Neural progenitor cell (in vitro differentiated cells): Measurements from ENCODE around the gene UQCR11.

ENCODE experiments used
- EZH2 ChIP-seq: fragments of 200-600 bp; sonication (generic); IDR thresholded peaks from 2 replicates; pipeline ENCODE4 v1.6.1; 2017; ENCODE audit warnings: antibody characterized with exemption, mild to moderate bottlenecking, moderate library complexity
- EZH2phosphoT487 ChIP-seq: fragments of 200-600 bp; sonication (generic); IDR thresholded peaks from 2 replicates; pipeline ENCODE4 v1.6.1; 2017; ENCODE audit warnings: antibody characterized with exemption
- TF ChIP-seq, protein P1 (sequence below): fragments of 200-600 bp; sonication (generic); IDR thresholded peaks from 2 replicates; pipeline ENCODE4 v1.5.1; 2017; ENCODE audit warnings: antibody characterized with exemption, mild to moderate bottlenecking

GRCh38 chr19:1592024-1592754 is 13.1 kb downstream of the UQCR11 start:
- TF ChIP-seq, protein P1, sequence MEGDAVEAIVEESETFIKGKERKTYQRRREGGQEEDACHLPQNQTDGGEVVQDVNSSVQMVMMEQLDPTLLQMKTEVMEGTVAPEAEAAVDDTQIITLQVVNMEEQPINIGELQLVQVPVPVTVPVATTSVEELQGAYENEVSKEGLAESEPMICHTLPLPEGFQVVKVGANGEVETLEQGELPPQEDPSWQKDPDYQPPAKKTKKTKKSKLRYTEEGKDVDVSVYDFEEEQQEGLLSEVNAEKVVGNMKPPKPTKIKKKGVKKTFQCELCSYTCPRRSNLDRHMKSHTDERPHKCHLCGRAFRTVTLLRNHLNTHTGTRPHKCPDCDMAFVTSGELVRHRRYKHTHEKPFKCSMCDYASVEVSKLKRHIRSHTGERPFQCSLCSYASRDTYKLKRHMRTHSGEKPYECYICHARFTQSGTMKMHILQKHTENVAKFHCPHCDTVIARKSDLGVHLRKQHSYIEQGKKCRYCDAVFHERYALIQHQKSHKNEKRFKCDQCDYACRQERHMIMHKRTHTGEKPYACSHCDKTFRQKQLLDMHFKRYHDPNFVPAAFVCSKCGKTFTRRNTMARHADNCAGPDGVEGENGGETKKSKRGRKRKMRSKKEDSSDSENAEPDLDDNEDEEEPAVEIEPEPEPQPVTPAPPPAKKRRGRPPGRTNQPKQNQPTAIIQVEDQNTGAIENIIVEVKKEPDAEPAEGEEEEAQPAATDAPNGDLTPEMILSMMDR, result no peak
- TF ChIP-seq EZH2, result no peak
- no peak for TF ChIP-seq EZH2phosphoT487
